H1 (cell line): ENCODE results near the gene PPFIA2. TPM values are rescaled to one million over a fixed set of nuclear protein-coding genes. Genes with fewer than 3 reads are reported as not detected.

Experiments
- CTCF ChIA-PET: fragments of 300-600 bp; sonication (Branson Sonifier 250); formaldehyde crosslinking; loops from one replicate; lab custom pipeline; 2021; ENCODE audit not compliant: partially characterized antibody; lab: Charles Lee
- POLR2A ChIA-PET: fragments of 300-600 bp; sonication (Branson Sonifier 250); formaldehyde crosslinking; loops from one replicate; lab custom pipeline; 2021; ENCODE audit warnings: inconsistent platforms; ENCODE audit not compliant: partially characterized antibody; lab: Charles Lee
- DNase-seq, 2 experiments: peaks; one replicate each; pipeline versions ENCODE4 v3.0.0 to v3.0.0-alpha.2; 2010 to 2022; ENCODE audit warnings: low spot score in 2 of 2, low read depth in 1 of 2, mixed read lengths in 1 of 2
- FAIRE-seq: peaks from 2 replicates; lab custom pipeline; 2011; peaks lifted over from hg19 to GRCh38; lab: Jason Lieb, UNC
- H2AFZ ChIP-seq: 2 replicates; pipeline ENCODE4 v1.8.1; 2012; ENCODE audit warnings: low read length, inconsistent platforms
- H2AK5ac ChIP-seq: 2 replicates; pipeline ENCODE4 v1.6.1; 2013; ENCODE audit warnings: low read depth, low read length
- H2BK120ac ChIP-seq: replicated peaks from 2 replicates; pipeline ENCODE3; 2013; ENCODE audit warnings: low read depth, low read length, inconsistent platforms
- H2BK12ac ChIP-seq: 2 replicates; pipeline ENCODE4 v1.6.1; 2013; ENCODE audit warnings: low read depth, low read length
- H2BK15ac ChIP-seq: 2 replicates; pipeline ENCODE4 v1.6.1; 2013; ENCODE audit warnings: low read length
- H2BK20ac ChIP-seq: 2 replicates; pipeline ENCODE4 v1.6.1; 2013; ENCODE audit warnings: low read length
- H2BK5ac ChIP-seq: 2 replicates; pipeline ENCODE4 v1.6.1; 2013; ENCODE audit warnings: low read depth, low read length
- H3K14ac ChIP-seq: 2 replicates; pipeline ENCODE4 v1.6.1; 2013; ENCODE audit warnings: inconsistent platforms; ENCODE audit not compliant: insufficient read length
- H3K18ac ChIP-seq: 2 replicates; pipeline ENCODE4 v1.6.1; 2013; ENCODE audit warnings: low read length; ENCODE audit errors: extremely low read depth
- H3K23ac ChIP-seq: 2 replicates; pipeline ENCODE4 v1.6.1; 2013; ENCODE audit warnings: inconsistent platforms; ENCODE audit not compliant: insufficient read length
- H3K23me2 ChIP-seq: 2 replicates; pipeline ENCODE4 v1.6.1; 2013; ENCODE audit warnings: low read depth, low read length
- H3K27ac ChIP-seq: 2 replicates; pipeline ENCODE4 v1.6.1; 2011; ENCODE audit warnings: low read depth, low read length, inconsistent platforms
- H3K27me3 ChIP-seq, 4 experiments: replicated peaks in 1 of 4; 1 replicate in 1 of 4; 2 replicates in 3 of 4; pipeline versions ENCODE4 v1.6.1 to v1.8.1; 2011 to 2013; ENCODE audit warnings: low read length in 3 of 4, mild to moderate bottlenecking in 3 of 4, inconsistent platforms in 2 of 4, mixed read lengths in 2 of 4, moderate library complexity in 1 of 4; ENCODE audit not compliant: control insufficient read depth in 3 of 4, insufficient read depth in 3 of 4; ENCODE audit errors: extremely low read depth in 1 of 4
- H3K36me3 ChIP-seq, 4 experiments: 2 replicates each; pipeline versions ENCODE4 v1.6.1 to v1.8.1; 2011 to 2013; ENCODE audit warnings: mild to moderate bottlenecking in 4 of 4, low read length in 3 of 4, moderate library complexity in 2 of 4, control low read depth in 1 of 4, inconsistent platforms in 1 of 4; ENCODE audit not compliant: insufficient read depth in 4 of 4, control insufficient read depth in 2 of 4
- H3K4ac ChIP-seq: replicated peaks from 2 replicates; pipeline ENCODE3; 2013; ENCODE audit warnings: low read length, low read depth, mixed read lengths, inconsistent platforms; ENCODE audit not compliant: insufficient read length
- H3K4me1 ChIP-seq, 4 experiments: replicated peaks in 1 of 4; 1 replicate in 1 of 4; 2 replicates in 3 of 4; pipeline versions ENCODE4 v1.6.1 to v1.8.1; 2011 to 2013; ENCODE audit warnings: low read length in 3 of 4, inconsistent platforms in 2 of 4, mixed read lengths in 1 of 4; ENCODE audit not compliant: insufficient read depth in 4 of 4, control insufficient read depth in 3 of 4
- H3K4me2 ChIP-seq, 2 experiments: 2 replicates each; pipeline versions ENCODE4 v1.6.1 to v1.8.1; 2011 to 2013; ENCODE audit warnings: low read depth in 2 of 2, low read length in 2 of 2, control low read depth in 1 of 2, inconsistent platforms in 1 of 2, mild to moderate bottlenecking in 1 of 2; ENCODE audit not compliant: insufficient read depth in 1 of 2
- H3K4me3 ChIP-seq, 4 experiments: fragments of 200-600, 300-600 bp in 1 of 4; sonication (generic), shearing (Covaris generic), sonication (Bioruptor Twin) in 1 of 4; 2 replicates each; pipeline versions ENCODE4 v1.5.1 to v1.8.1; 2011 to 2016; ENCODE audit warnings: low read length in 4 of 4, low read depth in 3 of 4, control low read depth in 2 of 4, inconsistent platforms in 2 of 4, mild to moderate bottlenecking in 2 of 4, mixed read lengths in 1 of 4, moderate library complexity in 1 of 4; ENCODE audit not compliant: insufficient read depth in 2 of 4; ENCODE audit errors: extremely low read depth in 1 of 4
- H3K56ac ChIP-seq: replicated peaks from 2 replicates; pipeline ENCODE3; 2013; ENCODE audit warnings: low read depth, mild to moderate bottlenecking, mixed read lengths, low read length, inconsistent platforms; ENCODE audit not compliant: insufficient read length
- H3K79me1 ChIP-seq: 2 replicates; pipeline ENCODE4 v1.6.1; 2013; ENCODE audit warnings: low read depth, low read length, control low read depth
- H3K79me2 ChIP-seq, 2 experiments: 2 replicates each; pipeline versions ENCODE4 v1.6.1 to v1.8.1; 2012 to 2013; ENCODE audit warnings: low read length in 2 of 2, mild to moderate bottlenecking in 2 of 2, inconsistent platforms in 1 of 2; ENCODE audit not compliant: insufficient read depth in 2 of 2, control insufficient read depth in 1 of 2
- H3K9ac ChIP-seq, 4 experiments: replicated peaks in 1 of 4; 1 replicate in 1 of 4; 2 replicates in 3 of 4; pipeline versions ENCODE4 v1.6.1 to v1.8.1; 2011 to 2013; ENCODE audit warnings: low read depth in 3 of 4, low read length in 3 of 4, control low read depth in 2 of 4, mild to moderate bottlenecking in 2 of 4, moderate library complexity in 2 of 4, inconsistent platforms in 1 of 4; ENCODE audit errors: extremely low read depth in 1 of 4
- H3K9me3 ChIP-seq, 2 experiments: 2 replicates each; pipeline versions ENCODE4 v1.6.1 to v1.8.1; 2012 to 2013; ENCODE audit warnings: mild to moderate bottlenecking in 2 of 2, moderate library complexity in 2 of 2, control low read depth in 1 of 2, inconsistent platforms in 1 of 2, low read depth in 1 of 2, low read length in 1 of 2, mixed read lengths in 1 of 2; ENCODE audit not compliant: insufficient read depth in 2 of 2
- H4K20me1 ChIP-seq, 2 experiments: replicated peaks in 1 of 2; 2 replicates each; pipeline versions ENCODE3 to v1.8.1; 2011 to 2013; ENCODE audit warnings: inconsistent platforms in 2 of 2, low read length in 2 of 2, mild to moderate bottlenecking in 1 of 2; ENCODE audit not compliant: insufficient read depth in 2 of 2, control insufficient read depth in 1 of 2
- H4K5ac ChIP-seq: 2 replicates; pipeline ENCODE4 v1.6.1; 2013; ENCODE audit warnings: low read length, low read depth, mixed read lengths, inconsistent platforms; ENCODE audit not compliant: insufficient read length
- H4K8ac ChIP-seq: 2 replicates; pipeline ENCODE4 v1.8.0; 2013; ENCODE audit warnings: mild to moderate bottlenecking, moderate library complexity, low read length, inconsistent platforms; ENCODE audit not compliant: insufficient read depth; ENCODE audit errors: extremely low read depth
- H4K91ac ChIP-seq: replicated peaks from 2 replicates; pipeline ENCODE3; 2013; ENCODE audit warnings: low read length, mixed read lengths, inconsistent platforms; ENCODE audit not compliant: insufficient read length
- CBX5 ChIP-seq: fragments of 300-800, 300-1000 bp; sonication (generic); IDR thresholded peaks from 2 replicates; pipeline ENCODE4 v1.7.1; 2016; ENCODE audit warnings: antibody characterized with exemption, low read length, low read depth
- EGR1 ChIP-seq: IDR thresholded peaks from 2 replicates; pipeline ENCODE4 v1.6.1; 2011; ENCODE audit warnings: low read depth, low read length, borderline replicate concordance
- WGBS, 2 experiments: shearing (Covaris generic) in 1 of 2; methylation state at CpG; one replicate each; pipeline versions ENCODE4 v1.1.6 to v1.1.7; 2013 to 2015; ENCODE audit warnings: low lambda C conversion rate in 2 of 2, mixed read lengths in 2 of 2, inconsistent platforms in 1 of 2, low coverage in 1 of 2, missing lambda C conversion rate in 1 of 2; ENCODE audit not compliant: insufficient replicate concordance in 2 of 2, insufficient coverage in 1 of 2, insufficient read length in 1 of 2; ENCODE audit errors: extremely low coverage in 1 of 2, missing lambda C conversion rate in 1 of 2; 5-methylcytosine and 5-hydroxymethylcytosine counted together
- polyA plus RNA-seq, 7 experiments: library from polyadenylated mRNA; depleted of rRNA in 3 of 7; stranded (reverse) in 5 of 7; unstranded in 2 of 7; fragments of >200 nt in 5 of 7; fragments of 200-250 nt in 2 of 7; gene quantifications; 1 replicate in 5 of 7; 2 replicates in 1 of 7; 4 replicates in 1 of 7; pipeline versions ENCODE4 v1.2.1 to v1.2.3, GENCODE V29; 2011 to 2013; ENCODE audit warnings: missing spikeins in 2 of 7, mixed read lengths in 2 of 7
- total RNA-seq: library from RNA; stranded (reverse); fragmentation: NEBNext Ultra II Directional; extraction: Animal tissue kit (Norgen Biotek cat#: 25700); gene quantifications from 2 replicates; pipeline ENCODE4 v1.2.1, GENCODE V29; 2021
- TF ChIP-seq, protein P1 (sequence below): IDR thresholded peaks from 2 replicates; pipeline ENCODE4 v1.6.1; 2011; ENCODE audit warnings: low read depth, mild to moderate bottlenecking, low read length; ENCODE audit not compliant: insufficient read depth

The PPFIA2 gene
- total and polyA plus RNA-seq, 2 of the 8 experiments (the other 6 are each of a cell fraction or from before 2014, with no cell fraction given): 1.2 to 1.8 TPM

DNA sequence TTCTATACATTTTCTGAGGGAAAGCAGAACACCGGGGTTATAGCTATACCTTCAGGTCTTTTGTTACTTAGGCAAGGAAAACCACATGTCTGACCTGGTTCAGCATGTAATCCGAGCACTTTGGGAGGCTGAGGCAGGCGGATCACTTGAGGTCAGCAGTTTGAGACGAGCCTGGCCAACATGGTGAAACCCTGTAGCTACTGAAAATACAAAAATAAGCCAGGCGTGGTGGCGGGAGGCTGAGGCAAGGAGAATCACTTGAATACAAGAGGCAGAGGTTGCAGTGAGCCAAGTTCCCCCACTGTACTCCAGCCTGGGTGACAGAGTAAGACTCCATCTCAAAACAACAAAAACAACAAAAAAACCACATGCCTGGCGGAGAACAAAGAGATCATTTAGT, 503.7 kb downstream of the PPFIA2 start:
- H3K9ac ChIP-seq: no peak overlapping the region
- no peaks in the 10 kb centered on the region for H3K27me3 ChIP-seq
- ChIA-PET CTCF (interaction anchor here (0.6 kb wide), 1 partner anchor 1214 kb away, joined by 3 read pairs; no protein-coding TSS in a partner anchor), POLR2A (no interaction called here)
- H2AK5ac ChIP-seq: no peak overlapping the region
- FAIRE-seq: no peak
- H3K4me1 ChIP-seq: peaks cover 0 to 6% (median 4%) of the 10 kb centered on the region in 4 experiments; a peak in 4 of 7 replicates
- no peak overlapping the region for H4K91ac ChIP-seq
- no peak overlapping the region for H3K4me2 ChIP-seq
- H2BK5ac ChIP-seq: no peak overlapping the region
- H2BK12ac ChIP-seq: no peak overlapping the region
- no peak overlapping the region for H3K4ac ChIP-seq
- H2AFZ ChIP-seq: no peak overlapping the region
- H3K18ac ChIP-seq: no peak overlapping the region
- H3K56ac ChIP-seq: no peak overlapping the region
- no peaks in the 10 kb centered on the region; a peak in 2 of 8 replicates for H3K36me3 ChIP-seq
- H3K23ac ChIP-seq: no peak overlapping the region
- no peaks in the 10 kb centered on the region for H3K9me3 ChIP-seq
- WGBS, 2 experiments: 91% methylated on average over 7 of the region's 7 CpGs; no CpG with 5 or more reads in 1 of the 2 experiments
- H3K79me1 ChIP-seq: no peaks in the 10 kb centered on the region
- no peak overlapping the region for H3K27ac ChIP-seq
- H4K5ac ChIP-seq: no peak overlapping the region
- no peaks in the 10 kb centered on the region for H4K20me1 ChIP-seq
- TF ChIP-seq, protein P1, sequence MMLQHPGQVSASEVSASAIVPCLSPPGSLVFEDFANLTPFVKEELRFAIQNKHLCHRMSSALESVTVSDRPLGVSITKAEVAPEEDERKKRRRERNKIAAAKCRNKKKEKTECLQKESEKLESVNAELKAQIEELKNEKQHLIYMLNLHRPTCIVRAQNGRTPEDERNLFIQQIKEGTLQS: no peak
- no peak for TF ChIP-seq CBX5
- TF ChIP-seq EGR1: no peak
- TF ChIP-seq, all 59 proteins: peak for 0
- Histone ChIP-seq H3K14ac (no peak overlapping the region), H4K8ac (no peak overlapping the region), H2BK120ac (no peak overlapping the region), H3K4me3 (no peak overlapping the region), H2BK15ac (no peak overlapping the region), H3K79me2 (no peaks in the 10 kb centered on the region), H2BK20ac (no peak overlapping the region), H3K23me2 (no peaks in the 10 kb centered on the region)
- DNase-seq: no peak
